BLaER1 treated with 17β-estradiol and CSF1 and Interleukin-3, amounts not matched to agents 10 nM and 100 nM (cell line): ENCODE data around the gene MANBA.
"Not testable (repeated sequence)": the region's sequence is repeated elsewhere in the genome, so short reads cannot be mapped to it uniquely, and the experiment has no call there.

Experiments used
- H3K27ac ChIP-seq, 11 experiments: shearing (Covaris generic); formaldehyde crosslinking; 2 replicates each; pipeline ENCODE4 v1.8.1; 2022
- H3K27me3 ChIP-seq, 11 experiments: shearing (Covaris generic); formaldehyde crosslinking; 2 replicates each; pipeline ENCODE4 v1.8.1; 2022
- H3K36me3 ChIP-seq, 11 experiments: shearing (Covaris generic); formaldehyde crosslinking; 2 replicates each; pipeline ENCODE4 v1.8.1; 2022
- H3K4me1 ChIP-seq, 10 experiments: shearing (Covaris generic); formaldehyde crosslinking; 2 replicates each; pipeline ENCODE4 v1.8.1; 2022
- H3K4me2 ChIP-seq, 11 experiments: shearing (Covaris generic); formaldehyde crosslinking; 2 replicates each; pipeline ENCODE4 v1.8.1; 2022
- H3K4me3 ChIP-seq, 10 experiments: shearing (Covaris generic); formaldehyde crosslinking; 2 replicates each; pipeline ENCODE4 v1.8.1; 2022
- H3K9ac ChIP-seq, 11 experiments: shearing (Covaris generic); formaldehyde crosslinking; 2 replicates each; pipeline ENCODE4 v1.8.1; 2022
- H3K9me3 ChIP-seq, 11 experiments: shearing (Covaris generic); formaldehyde crosslinking; replicated peaks in 1 of 11; 2 replicates each; pipeline ENCODE4 v1.8.1; 2022
- H4K20me1 ChIP-seq, 11 experiments: shearing (Covaris generic); formaldehyde crosslinking; 2 replicates each; pipeline ENCODE4 v1.8.1; 2022
- Cebpa-rat ChIP-seq, 11 experiments: shearing (Covaris generic); IDR thresholded peaks; 2 replicates each; pipeline ENCODE4 v1.8.1; 2022

MANBA gene

DNA sequence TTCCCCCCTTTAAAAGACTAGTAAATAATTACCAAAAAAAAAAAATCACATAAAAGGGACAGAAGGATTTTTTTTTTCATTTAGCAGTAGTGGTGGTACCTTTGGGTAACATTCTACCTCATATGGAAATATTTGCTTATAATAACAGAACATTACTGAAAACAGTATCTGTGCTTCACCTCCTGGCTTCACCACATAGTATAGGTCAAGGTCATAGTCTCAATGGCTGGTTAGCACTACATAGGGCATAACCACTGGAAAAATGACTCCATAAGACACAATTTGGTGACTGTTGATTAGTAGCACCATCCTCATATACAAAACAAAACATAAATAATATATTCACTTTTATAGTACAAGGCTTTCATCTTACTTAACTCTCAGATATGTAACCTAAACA lies 34.7 kb downstream of the MANBA start:
- TF ChIP-seq Cebpa-rat (IDR thresholded peaks at IDR 0.05), result no peak
- no peaks in the 10 kb centered on the region for H3K27me3 ChIP-seq
- H4K20me1 ChIP-seq, result peaks cover 0 to 65% (median 0%) of the 10 kb centered on the region in 11 experiments; a peak in 5 of 22 replicates
- no peaks in the 10 kb centered on the region for H3K4me1 ChIP-seq
- H3K27ac ChIP-seq, result no peak overlapping the region
- H3K4me3 ChIP-seq, result no peak overlapping the region
- no peak overlapping the region for H3K9ac ChIP-seq
- H3K4me2 ChIP-seq, result no peak overlapping the region
- H3K9me3 ChIP-seq, result peaks cover 14 to 30% (median 20%) of the 10 kb centered on the region in 11 experiments
- peaks cover 59 to 97% (median 76%) of the 10 kb centered on the region in 11 experiments for H3K36me3 ChIP-seq

DNA sequence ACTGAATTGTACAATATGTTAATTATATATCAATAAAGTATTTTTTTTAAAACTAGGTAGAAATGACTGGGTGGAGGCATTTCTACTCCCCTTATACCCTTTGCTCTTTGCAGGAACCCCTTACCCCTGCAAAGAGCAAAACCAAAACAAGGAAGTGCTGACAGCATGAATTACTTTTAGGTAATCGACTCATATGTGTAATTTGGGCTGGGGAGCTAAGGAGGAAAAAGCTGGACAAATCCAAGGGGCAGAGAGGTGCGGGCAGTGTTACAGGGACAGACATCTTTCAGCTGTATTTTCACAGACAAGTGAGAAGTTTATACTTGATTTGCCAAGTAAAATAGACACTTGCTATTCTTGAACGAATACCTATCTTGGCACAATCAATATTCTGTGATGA lies 35.5 kb downstream of the MANBA start:
- peaks cover 6 to 24% (median 18%) of the 10 kb centered on the region in 11 experiments for H3K9me3 ChIP-seq
- TF ChIP-seq Cebpa-rat (IDR thresholded peaks at IDR 0.05), result no peak
- H3K4me3 ChIP-seq, result no peak overlapping the region
- H3K4me2 ChIP-seq, result no peak overlapping the region
- H3K36me3 ChIP-seq, result peaks cover 58 to 97% (median 76%) of the 10 kb centered on the region in 11 experiments
- no peak overlapping the region for H3K9ac ChIP-seq
- H3K4me1 ChIP-seq, result no peaks in the 10 kb centered on the region
- no peaks in the 10 kb centered on the region for H3K27me3 ChIP-seq
- H3K27ac ChIP-seq, result no peak overlapping the region
- peaks cover 0 to 65% (median 0%) of the 10 kb centered on the region in 11 experiments; a peak in 5 of 22 replicates for H4K20me1 ChIP-seq

DNA sequence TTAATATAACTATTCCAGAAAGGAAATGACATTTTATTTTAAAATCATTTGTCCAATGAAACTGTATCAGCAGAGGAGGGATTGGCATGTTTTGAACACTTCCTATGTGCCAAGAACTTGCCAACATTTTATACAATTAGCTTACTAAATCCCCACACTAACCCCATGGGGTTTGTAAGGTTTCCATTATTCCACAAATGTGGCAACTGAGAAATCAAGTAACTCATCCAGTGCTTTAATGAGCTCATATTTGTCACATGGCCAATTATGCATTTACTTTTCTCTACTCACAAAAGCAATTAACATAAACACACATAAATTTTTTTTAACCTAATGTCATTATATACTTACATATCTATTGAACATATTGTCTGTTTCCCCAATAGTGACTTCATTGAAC lies 37.3 kb downstream of the MANBA start:
- Histone ChIP-seq H4K20me1 (peaks cover 0 to 60% (median 0%) of the 10 kb centered on the region in 11 experiments; a peak in 4 of 22 replicates), H3K36me3 (peaks cover 58 to 97% (median 76%) of the 10 kb centered on the region in 11 experiments), H3K4me3 (no peak overlapping the region), H3K27ac (no peak overlapping the region), H3K4me1 (no peaks in the 10 kb centered on the region), H3K9me3 (peaks cover 0 to 23% (median 15%) of the 10 kb centered on the region in 11 experiments; a peak in 18 of 22 replicates), H3K4me2 (no peak overlapping the region), H3K27me3 (no peaks in the 10 kb centered on the region), H3K9ac (no peak overlapping the region)
- TF ChIP-seq Cebpa-rat (IDR thresholded peaks at IDR 0.05), result no peak

DNA sequence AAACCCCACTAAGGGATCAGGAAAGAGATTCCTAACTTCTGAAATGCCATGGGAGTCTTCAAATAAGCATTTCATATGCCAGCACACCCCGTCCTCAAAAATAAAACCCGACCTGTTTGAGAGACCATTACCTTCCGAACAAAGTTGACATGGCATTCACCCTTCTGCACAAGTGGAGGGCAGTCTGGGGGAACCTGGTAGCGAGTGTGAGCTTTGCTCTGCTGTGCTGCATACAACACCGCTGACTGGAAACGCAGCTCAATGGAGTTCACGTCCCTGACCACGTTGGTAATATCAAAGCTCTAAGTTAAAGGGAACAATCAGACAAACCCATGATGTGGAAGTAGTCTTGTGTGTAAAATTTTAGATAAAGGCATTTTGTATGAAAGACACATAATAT lies 38.0 kb downstream of the MANBA start:
- TF ChIP-seq Cebpa-rat (IDR thresholded peaks at IDR 0.05), result no peak
- H3K4me1 ChIP-seq, result no peaks in the 10 kb centered on the region
- H3K9ac ChIP-seq, result no peak overlapping the region
- H3K27ac ChIP-seq, result no peak overlapping the region
- H3K36me3 ChIP-seq, result peaks cover 64 to 97% (median 78%) of the 10 kb centered on the region in 11 experiments
- H4K20me1 ChIP-seq, result peaks cover 0 to 60% (median 0%) of the 10 kb centered on the region in 11 experiments; a peak in 4 of 22 replicates
- H3K4me2 ChIP-seq, result no peak overlapping the region
- H3K4me3 ChIP-seq, result no peak overlapping the region
- H3K27me3 ChIP-seq, result no peaks in the 10 kb centered on the region
- peaks cover 0 to 23% (median 15%) of the 10 kb centered on the region in 11 experiments; a peak in 16 of 22 replicates for H3K9me3 ChIP-seq

DNA sequence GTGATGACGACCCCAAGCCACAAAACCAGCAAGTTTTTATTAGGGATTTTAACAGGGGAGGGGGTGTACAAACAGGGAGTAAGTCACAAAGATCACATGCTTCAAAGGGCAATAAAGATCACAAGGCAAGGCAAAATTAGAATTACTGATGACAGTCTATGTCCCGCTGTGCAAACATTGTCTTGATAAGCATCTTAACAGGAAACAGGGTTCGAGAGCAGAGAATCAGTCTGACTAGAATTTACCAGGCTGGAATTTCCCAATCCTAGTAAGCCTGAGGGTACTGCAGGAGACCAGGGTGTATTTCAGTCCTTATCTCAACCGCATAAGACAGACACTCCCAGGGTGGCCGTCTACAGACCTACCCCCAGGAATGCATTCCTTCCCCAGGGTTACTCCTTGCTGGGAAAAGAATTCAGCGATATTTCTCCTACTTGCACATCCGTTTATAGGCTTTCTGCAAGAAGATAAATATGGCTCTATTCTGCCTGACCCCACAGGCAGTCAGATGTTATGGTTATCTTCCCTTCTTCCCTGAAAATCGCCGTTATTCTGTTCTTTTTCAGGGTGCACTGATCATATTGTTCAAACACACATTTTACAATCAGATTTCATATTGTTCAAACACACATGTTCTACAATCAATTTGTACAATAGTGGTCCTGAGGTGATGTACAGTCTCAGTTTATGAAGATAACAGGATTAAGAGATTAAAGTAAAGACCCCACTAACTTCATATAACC lies 41.8 kb downstream of the MANBA start:
- peaks cover 59 to 99% (median 84%) of the 10 kb centered on the region in 11 experiments for H3K36me3 ChIP-seq
- H4K20me1 ChIP-seq, result peaks cover 0 to 43% (median 0%) of the 10 kb centered on the region in 11 experiments; a peak in 2 of 22 replicates
- peaks cover 0 to 23% (median 15%) of the 10 kb centered on the region in 11 experiments; a peak in 16 of 22 replicates for H3K9me3 ChIP-seq
- H3K27ac ChIP-seq, H3K4me2 ChIP-seq, H3K9ac ChIP-seq, H3K4me1 ChIP-seq, H3K27me3 ChIP-seq, H3K4me3 ChIP-seq: not testable (repeated sequence)

DNA sequence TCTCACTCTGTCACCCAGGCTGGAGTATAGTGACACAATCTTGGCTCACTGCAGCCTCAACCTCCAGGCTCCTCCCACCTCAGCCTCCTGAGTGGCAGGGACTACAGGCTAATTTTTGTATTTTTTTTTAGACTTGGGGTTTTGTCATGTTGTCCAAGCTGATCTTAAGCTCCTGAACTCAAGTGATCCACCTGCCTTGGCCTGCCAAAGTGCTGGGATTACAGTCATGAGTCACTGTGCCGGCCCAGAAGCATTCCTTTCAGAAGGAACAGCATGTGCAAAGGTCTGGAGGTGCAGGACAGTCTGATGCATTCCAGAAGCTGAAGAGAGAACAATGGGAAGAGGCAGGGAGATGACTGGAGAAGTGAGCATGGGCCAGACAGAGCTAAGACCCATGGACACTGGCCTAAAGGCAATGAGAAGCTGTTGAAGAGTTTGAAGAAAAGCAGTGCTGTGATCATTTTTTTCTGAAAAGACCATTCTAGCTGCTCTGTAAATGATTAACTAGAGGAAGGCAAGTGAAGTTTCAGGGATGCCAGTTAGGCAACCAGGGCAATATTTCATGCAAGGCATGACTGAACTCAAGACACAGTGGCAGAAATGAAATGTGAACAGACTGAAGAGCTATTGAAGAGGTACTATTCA lies 43.2 kb downstream of the MANBA start:
- Histone ChIP-seq H3K4me2 (no peak overlapping the region), H3K27ac (no peak overlapping the region), H3K9ac (no peak overlapping the region), H3K4me1 (no peaks in the 10 kb centered on the region), H3K36me3 (peaks cover 57 to 99% (median 81%) of the 10 kb centered on the region in 11 experiments), H3K27me3 (no peaks in the 10 kb centered on the region), H3K9me3 (peaks cover 0 to 23% (median 15%) of the 10 kb centered on the region in 11 experiments; a peak in 16 of 22 replicates), H3K4me3 (no peak overlapping the region), H4K20me1 (peaks cover 0 to 34% (median 0%) of the 10 kb centered on the region in 11 experiments; a peak in 2 of 22 replicates)
- TF ChIP-seq Cebpa-rat (IDR thresholded peaks at IDR 0.05), result no peak

DNA sequence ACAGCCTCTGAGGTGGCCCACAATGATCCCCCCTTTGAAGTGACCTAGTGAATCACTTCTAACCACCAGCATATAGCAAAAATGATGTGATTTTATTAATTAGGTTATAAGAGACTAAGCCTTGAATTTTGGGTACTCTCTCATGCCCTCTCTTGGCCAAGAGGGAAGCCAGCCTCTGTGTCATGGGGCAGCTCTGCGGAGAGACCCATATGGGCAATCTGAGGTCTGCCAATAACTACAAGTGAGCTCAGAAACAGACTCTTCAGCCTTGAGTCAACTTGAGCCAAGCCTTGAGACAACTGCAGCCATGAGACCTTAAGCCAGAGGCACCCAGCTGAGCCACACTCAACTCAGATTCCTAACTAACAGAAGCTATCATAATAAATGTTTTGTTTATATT lies 45.7 kb downstream of the MANBA start:
- Histone ChIP-seq H3K4me1 (peaks cover 0 to 4% (median 0%) of the 10 kb centered on the region in 10 experiments; a peak in 1 of 20 replicates), H3K36me3 (peaks cover 52 to 96% (median 70%) of the 10 kb centered on the region in 11 experiments), H3K27ac (no peak overlapping the region)

DNA sequence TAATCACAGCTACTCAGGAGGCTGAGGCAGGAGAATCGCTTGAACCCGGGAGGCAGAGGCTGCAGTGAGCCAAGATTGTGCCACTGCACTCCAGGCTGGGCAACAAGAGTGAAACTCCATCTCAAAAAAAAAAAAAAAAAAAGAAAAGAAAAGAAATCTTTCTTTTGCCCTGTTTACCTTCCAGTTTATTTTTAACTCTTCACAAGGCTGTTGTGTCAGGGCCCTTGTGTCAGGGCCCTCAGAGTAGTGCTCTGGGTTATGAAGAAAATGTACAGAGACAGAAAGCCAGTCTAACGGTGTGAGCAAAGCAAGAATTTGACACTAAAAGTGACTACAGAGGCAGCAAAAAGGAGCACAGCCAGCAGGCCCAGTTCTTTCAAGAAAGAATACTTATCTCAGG lies 47.0 kb downstream of the MANBA start:
- H4K20me1 ChIP-seq, result peaks cover 0 to 70% (median 0%) of the 10 kb centered on the region in 11 experiments; a peak in 4 of 22 replicates
- not testable (repeated sequence) for H3K27ac ChIP-seq, H3K4me2 ChIP-seq, H3K4me1 ChIP-seq, H3K9ac ChIP-seq, H3K4me3 ChIP-seq, H3K27me3 ChIP-seq, H3K9me3 ChIP-seq
- peaks cover 39 to 94% (median 57%) of the 10 kb centered on the region in 11 experiments for H3K36me3 ChIP-seq

More for the DNA sequence above, 45.7 kb downstream of the MANBA start:
- H4K20me1 ChIP-seq, result peaks cover 0 to 57% (median 0%) of the 10 kb centered on the region in 11 experiments; a peak in 4 of 22 replicates
- no peak overlapping the region for H3K9ac ChIP-seq
- no peak overlapping the region for H3K4me3 ChIP-seq
- no peaks in the 10 kb centered on the region for H3K27me3 ChIP-seq
- no peak for TF ChIP-seq Cebpa-rat (IDR thresholded peaks at IDR 0.05)
- H3K4me2 ChIP-seq, result no peak overlapping the region
- peaks cover 0 to 13% (median 10%) of the 10 kb centered on the region in 11 experiments; a peak in 15 of 22 replicates for H3K9me3 ChIP-seq

DNA sequence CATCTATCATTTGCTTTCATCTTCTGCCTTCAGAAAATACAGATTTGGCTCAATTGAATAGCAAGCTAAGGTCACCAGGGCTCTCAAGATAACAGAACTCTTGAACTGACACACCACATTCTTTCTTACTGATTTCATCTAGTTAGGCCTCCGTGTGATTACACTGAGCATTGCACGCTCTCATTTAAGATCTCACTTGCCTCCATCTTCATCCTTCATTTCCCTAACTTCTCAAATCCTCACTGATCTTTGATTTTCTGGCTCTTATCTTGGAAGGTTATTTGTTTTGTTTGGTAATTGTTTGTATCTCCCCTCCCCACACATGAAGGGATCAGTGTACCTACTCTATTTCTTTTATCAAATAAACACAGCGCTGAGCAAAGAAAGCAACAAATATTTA lies 47.7 kb downstream of the MANBA start:
- no peak overlapping the region for H3K4me3 ChIP-seq
- no peaks in the 10 kb centered on the region for H3K27me3 ChIP-seq
- H3K9me3 ChIP-seq, result peaks cover 0 to 8% (median 0%) of the 10 kb centered on the region in 11 experiments; a peak in 3 of 22 replicates
- H4K20me1 ChIP-seq, result peaks cover 0 to 70% (median 0%) of the 10 kb centered on the region in 11 experiments; a peak in 4 of 22 replicates
- no peak overlapping the region for H3K27ac ChIP-seq
- TF ChIP-seq Cebpa-rat (IDR thresholded peaks at IDR 0.05), result no peak
- H3K4me2 ChIP-seq, result no peak overlapping the region
- peaks cover 0 to 7% (median 0%) of the 10 kb centered on the region in 10 experiments; a peak in 1 of 20 replicates for H3K4me1 ChIP-seq
- no peak overlapping the region for H3K9ac ChIP-seq
- peaks cover 35 to 87% (median 53%) of the 10 kb centered on the region in 11 experiments for H3K36me3 ChIP-seq
